OCI-LY7 (cell line): ENCODE data around the gene MOK. TPM values are rescaled to one million over a fixed set of nuclear protein-coding genes. Genes with fewer than 3 reads are reported as not detected.

Experiments used
- BruUV-seq: library from RNA; stranded (reverse); fragments of 400-500 nt; replicated peaks from 2 replicates; lab custom pipeline; 2021; lab: Mats Ljungman, UMichigan
- CTCF ChIA-PET: fragments of 300-600 bp; sonication (Branson Sonifier 250); formaldehyde crosslinking; loops from one replicate; lab custom pipeline; 2022; ENCODE audit warnings: antibody characterized with exemption; ENCODE audit not compliant: unreplicated experiment; lab: Charles Lee
- POLR2A ChIA-PET: fragments of 300-600 bp; sonication (Branson Sonifier 250); formaldehyde crosslinking; loops from one replicate; lab custom pipeline; 2022; ENCODE audit warnings: antibody characterized with exemption; lab: Charles Lee
- DNase-seq: peaks from one replicate; pipeline ENCODE4 v3.0.0-alpha.2; 2015; ENCODE audit warnings: low spot score
- H2AFZ ChIP-seq: fragments of 200-600 bp; sonication (generic), shearing (Covaris generic); 2 replicates; pipeline ENCODE4 v1.6.1; 2014; ENCODE audit warnings: mild to moderate bottlenecking, antibody characterized with exemption, low read length, moderate library complexity
- H3K27ac ChIP-seq: fragments of 200-600 bp; sonication (generic); 2 replicates; pipeline ENCODE4 v1.5.1; 2014; ENCODE audit warnings: mixed run types, low read depth, mild to moderate bottlenecking, moderate library complexity, low read length, inconsistent platforms; ENCODE audit not compliant: poor library complexity, severe bottlenecking
- H3K36me3 ChIP-seq: fragments of 200-600 bp; sonication (generic); 2 replicates; pipeline ENCODE4 v1.6.1; 2014; ENCODE audit warnings: mild to moderate bottlenecking, antibody characterized with exemption, low read length, moderate library complexity, mixed read lengths; ENCODE audit not compliant: insufficient read depth
- H3K4me1 ChIP-seq: fragments of 200-600 bp; sonication (generic); 2 replicates; pipeline ENCODE4 v1.5.1; 2014; ENCODE audit warnings: mild to moderate bottlenecking, low read length; ENCODE audit not compliant: insufficient read depth, poor library complexity, severe bottlenecking
- H3K4me2 ChIP-seq: fragments of 200-600 bp; sonication (generic); 2 replicates; pipeline ENCODE4 v1.6.1; 2014; ENCODE audit warnings: mild to moderate bottlenecking, low read length
- H3K4me3 ChIP-seq: fragments of 200-600 bp; sonication (generic); 2 replicates; pipeline ENCODE4 v1.5.1; 2014; ENCODE audit warnings: mild to moderate bottlenecking, low read depth, low read length; ENCODE audit not compliant: poor library complexity, severe bottlenecking
- H3K79me2 ChIP-seq: fragments of 200-600 bp; sonication (generic); 2 replicates; pipeline ENCODE4 v1.6.1; 2016; ENCODE audit warnings: low read depth, mild to moderate bottlenecking, low read length, moderate library complexity, mixed read lengths; ENCODE audit not compliant: insufficient read depth
- H3K9me2 ChIP-seq: fragments of 200-600 bp; sonication (generic); 2 replicates; pipeline ENCODE4 v1.6.1; 2016; ENCODE audit warnings: mild to moderate bottlenecking, low read length, mixed read lengths; ENCODE audit not compliant: insufficient read depth
- H3K9me3 ChIP-seq: fragments of 200-600 bp; sonication (generic); 2 replicates; pipeline ENCODE4 v1.6.1; 2014; ENCODE audit warnings: mild to moderate bottlenecking, mixed run types, low read length, mixed read lengths
- H4K20me1 ChIP-seq: fragments of 200-600 bp; sonication (generic); 2 replicates; pipeline ENCODE4 v1.6.1; 2014; ENCODE audit warnings: mild to moderate bottlenecking, antibody characterized with exemption, low read length, moderate library complexity, mixed read lengths; ENCODE audit not compliant: insufficient read depth
- EZH2phosphoT487 ChIP-seq: fragments of 200-600 bp; sonication (generic); IDR thresholded peaks from 2 replicates; pipeline ENCODE4 v1.6.1; 2018; ENCODE audit warnings: low read depth, borderline replicate concordance, mild to moderate bottlenecking, mixed run types, antibody characterized with exemption, low read length, moderate library complexity, mixed read lengths
- intact Hi-C: fragments of 100-400 bp; cut with micrococcal nuclease; formaldehyde crosslinking; loops from one replicate; pipeline ENCODE4 v1.10.0; 2022; ENCODE audit not compliant: unreplicated experiment
- total RNA-seq, 2 experiments: library from RNA; depleted of rRNA in 1 of 2; stranded (reverse); fragments of >200 nt in 1 of 2; shearing (Covaris generic) in 1 of 2; gene quantifications; 2 replicates each; pipeline ENCODE4 v1.2.3, GENCODE V29; 2014 to 2022
- TF ChIP-seq, protein P1 (sequence below): fragments of 200-600 bp; sonication (generic); conservative IDR thresholded peaks from 2 replicates; pipeline ENCODE4 v1.5.1; 2014; ENCODE audit warnings: mild to moderate bottlenecking, antibody characterized with exemption, low read length, moderate library complexity, mixed read lengths

The MOK gene
- total RNA-seq, 2 experiments from 2014 or later, result 2.2 to 4.0 TPM

- H3K9me3 ChIP-seq, result no peaks in the 10 kb centered on the region
- H3K4me3 ChIP-seq, result no peak overlapping the region
- no peaks in the 10 kb centered on the region for H3K79me2 ChIP-seq
- POLR2A ChIA-PET, result no interaction called here
- BruUV-seq, result no TSS peak
- no peaks in the 10 kb centered on the region for H3K9me2 ChIP-seq
- no peak overlapping the region for H2AFZ ChIP-seq
- intact Hi-C loops, result no loop called here
- CTCF ChIA-PET, result no interaction called here
- H3K4me2 ChIP-seq, result no peak overlapping the region
- no peaks in the 10 kb centered on the region for H4K20me1 ChIP-seq
- H3K4me1 ChIP-seq, result no peaks in the 10 kb centered on the region
- TF ChIP-seq, protein P1, sequence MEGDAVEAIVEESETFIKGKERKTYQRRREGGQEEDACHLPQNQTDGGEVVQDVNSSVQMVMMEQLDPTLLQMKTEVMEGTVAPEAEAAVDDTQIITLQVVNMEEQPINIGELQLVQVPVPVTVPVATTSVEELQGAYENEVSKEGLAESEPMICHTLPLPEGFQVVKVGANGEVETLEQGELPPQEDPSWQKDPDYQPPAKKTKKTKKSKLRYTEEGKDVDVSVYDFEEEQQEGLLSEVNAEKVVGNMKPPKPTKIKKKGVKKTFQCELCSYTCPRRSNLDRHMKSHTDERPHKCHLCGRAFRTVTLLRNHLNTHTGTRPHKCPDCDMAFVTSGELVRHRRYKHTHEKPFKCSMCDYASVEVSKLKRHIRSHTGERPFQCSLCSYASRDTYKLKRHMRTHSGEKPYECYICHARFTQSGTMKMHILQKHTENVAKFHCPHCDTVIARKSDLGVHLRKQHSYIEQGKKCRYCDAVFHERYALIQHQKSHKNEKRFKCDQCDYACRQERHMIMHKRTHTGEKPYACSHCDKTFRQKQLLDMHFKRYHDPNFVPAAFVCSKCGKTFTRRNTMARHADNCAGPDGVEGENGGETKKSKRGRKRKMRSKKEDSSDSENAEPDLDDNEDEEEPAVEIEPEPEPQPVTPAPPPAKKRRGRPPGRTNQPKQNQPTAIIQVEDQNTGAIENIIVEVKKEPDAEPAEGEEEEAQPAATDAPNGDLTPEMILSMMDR, result no peak
- no peak for DNase-seq
- no peaks in the 10 kb centered on the region for H3K36me3 ChIP-seq
- no peak overlapping the region for H3K27ac ChIP-seq
These were observed 40.2 kb downstream of the MOK start for GRCh38 chr14:102264775-102265174.

GRCh38 chr14:102264355-102264754 lies 40.6 kb downstream of the MOK start:
- no peak overlapping the region for H3K4me3 ChIP-seq
- TF ChIP-seq, protein P1, result no peak
- TF ChIP-seq EZH2phosphoT487, result no peak
- BruUV-seq, result no TSS peak
- H3K4me1 ChIP-seq, result no peaks in the 10 kb centered on the region
- H3K9me3 ChIP-seq, result no peaks in the 10 kb centered on the region
- H4K20me1 ChIP-seq, result no peaks in the 10 kb centered on the region
- H2AFZ ChIP-seq, result no peak overlapping the region
- no peaks in the 10 kb centered on the region for H3K36me3 ChIP-seq
- POLR2A ChIA-PET, result no interaction called here
- no peak for DNase-seq
- H3K9me2 ChIP-seq, result no peaks in the 10 kb centered on the region
- H3K4me2 ChIP-seq, result no peak overlapping the region
- intact Hi-C loops, result no loop called here
- H3K27ac ChIP-seq, result no peak overlapping the region
- no peaks in the 10 kb centered on the region for H3K79me2 ChIP-seq
- CTCF ChIA-PET, result no interaction called here

GRCh38 chr14:102262929-102263462 lies 42.0 kb downstream of the MOK start:
- Histone ChIP-seq H4K20me1 (no peaks in the 10 kb centered on the region), H3K9me2 (no peaks in the 10 kb centered on the region), H3K4me1 (no peaks in the 10 kb centered on the region), H2AFZ (no peak overlapping the region), H3K79me2 (no peaks in the 10 kb centered on the region), H3K36me3 (no peaks in the 10 kb centered on the region), H3K4me2 (no peak overlapping the region), H3K27ac (no peak overlapping the region), H3K9me3 (no peaks in the 10 kb centered on the region), H3K4me3 (no peak overlapping the region)
- DNase-seq, result no peak
- POLR2A ChIA-PET, result no interaction called here
- no TSS peak for BruUV-seq
- CTCF ChIA-PET, result no interaction called here
- no peak for TF ChIP-seq EZH2phosphoT487
- TF ChIP-seq, protein P1, result no peak
- intact Hi-C loops, result no loop called here
